HG02571 (cell line): Measurements from ENCODE around the gene TGFB1I1.
"Not testable (repeated sequence)": the region's sequence is repeated elsewhere in the genome, so short reads cannot be mapped to it uniquely, and the experiment has no call there.

ENCODE experiments used
- ATAC-seq: cut with Tn5 transposase; IDR thresholded peaks from one replicate; pipeline ENCODE4 v1.9.1; 2021; ENCODE audit warnings: mild to moderate bottlenecking, moderate library complexity; ENCODE audit not compliant: unreplicated experiment

Gene TGFB1I1

DNA sequence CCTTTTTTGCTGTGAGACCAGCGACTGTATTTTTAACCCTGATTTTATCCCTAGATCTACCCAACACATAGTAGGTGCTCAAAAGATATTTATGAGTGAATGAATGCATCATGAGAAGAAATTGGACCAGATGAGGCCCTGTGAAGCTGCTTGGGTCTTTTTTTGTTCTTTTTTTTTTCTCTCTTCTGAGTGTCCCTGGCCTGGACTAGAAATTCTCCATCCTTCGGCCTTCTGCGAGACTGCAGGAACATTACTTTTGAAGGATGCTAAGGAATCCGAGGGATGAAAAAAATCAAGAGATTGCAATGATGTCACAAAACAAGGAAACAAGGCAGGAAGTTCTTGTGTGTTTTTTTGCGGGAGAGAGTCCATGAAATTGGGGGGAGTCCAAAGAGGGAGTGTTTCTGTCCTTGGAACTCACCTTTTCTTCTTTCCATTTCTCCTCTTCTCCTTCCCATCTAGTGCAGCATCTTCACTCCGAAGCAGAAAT is 36.8 kb downstream of the TGFB1I1 start:
- no peak for ATAC-seq

DNA sequence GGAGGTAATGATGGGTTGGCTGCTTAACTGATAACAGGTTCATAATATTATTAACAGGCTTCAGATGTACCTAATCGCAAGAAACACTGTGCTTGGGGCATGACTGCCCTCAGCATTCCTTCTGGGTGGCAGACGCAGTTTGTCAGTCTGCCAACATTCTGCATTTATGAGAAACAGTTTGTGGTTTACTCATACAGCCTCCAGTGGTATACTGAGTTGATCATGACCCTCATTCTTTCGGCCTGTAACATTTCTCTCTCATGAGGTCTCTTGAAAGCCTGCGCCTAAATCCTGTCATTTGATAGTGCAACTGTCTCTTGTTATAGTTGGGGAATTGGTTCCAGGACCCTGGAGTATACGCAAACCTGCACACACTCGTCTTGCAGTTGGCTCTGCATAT is 41.2 kb downstream of the TGFB1I1 start:
- no peak for ATAC-seq

GRCh38 chr16:31513884-31514283 is 41.9 kb downstream of the TGFB1I1 start:
- no peak for ATAC-seq

DNA sequence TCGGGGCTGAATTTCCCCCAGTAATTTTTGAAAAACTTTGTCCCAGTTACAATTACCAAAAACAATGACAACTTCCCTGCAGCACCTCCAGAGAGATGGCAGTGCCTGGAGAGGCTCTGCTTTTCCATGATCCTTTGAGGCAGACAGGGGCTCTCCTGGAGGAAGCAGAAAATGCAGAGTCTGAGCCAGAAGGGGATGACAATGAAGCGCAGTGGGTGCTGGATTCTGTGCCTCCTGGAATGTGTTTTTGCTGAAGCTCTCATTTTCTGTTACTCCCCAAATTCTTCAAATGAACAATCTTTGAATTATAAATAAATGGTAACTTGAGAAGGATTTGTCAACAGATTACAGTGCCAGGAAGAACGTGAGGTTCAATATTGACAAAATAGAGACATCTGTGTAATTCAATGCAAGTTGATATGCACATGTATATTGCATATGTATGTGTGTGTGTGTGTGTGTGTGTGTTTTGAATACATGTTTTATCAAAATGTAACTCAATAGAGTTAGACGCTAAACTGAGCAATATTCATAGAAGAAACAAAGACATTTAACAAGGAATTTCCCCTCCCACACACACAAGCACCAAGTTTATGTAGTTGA is 45.9 kb downstream of the TGFB1I1 start:
- ATAC-seq, result no peak

- no peak for ATAC-seq
Measured at GRCh38 chr16:31519759-31520431, 47.9 kb downstream of the TGFB1I1 start.

- ATAC-seq, result no peak
Measured at GRCh38 chr16:31521368-31521767, 49.4 kb downstream of the TGFB1I1 start.

GRCh38 chr16:31522071-31522470 is 50.1 kb downstream of the TGFB1I1 start:
- ATAC-seq, result no peak

DNA sequence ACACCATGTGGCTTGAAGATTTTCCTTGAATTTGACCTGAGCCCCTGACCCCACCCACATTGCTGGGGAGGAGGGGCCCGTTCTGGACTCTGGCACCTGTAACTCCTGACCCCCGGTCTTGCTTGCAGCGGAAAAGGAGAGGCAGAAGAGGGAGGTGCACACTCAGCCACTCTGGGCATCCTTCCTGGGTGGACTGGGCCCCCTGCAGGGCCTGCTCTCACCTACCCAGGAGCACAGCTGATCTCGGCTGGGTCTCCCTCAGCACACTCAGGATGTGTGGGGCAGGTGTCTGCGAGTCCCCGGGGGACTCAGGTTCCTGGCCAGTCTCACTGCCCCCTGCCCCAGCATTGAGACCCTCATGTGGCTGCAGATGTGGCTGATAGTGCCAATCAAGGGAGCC is 51.8 kb downstream of the TGFB1I1 start:
- ATAC-seq, result not testable (repeated sequence)

DNA sequence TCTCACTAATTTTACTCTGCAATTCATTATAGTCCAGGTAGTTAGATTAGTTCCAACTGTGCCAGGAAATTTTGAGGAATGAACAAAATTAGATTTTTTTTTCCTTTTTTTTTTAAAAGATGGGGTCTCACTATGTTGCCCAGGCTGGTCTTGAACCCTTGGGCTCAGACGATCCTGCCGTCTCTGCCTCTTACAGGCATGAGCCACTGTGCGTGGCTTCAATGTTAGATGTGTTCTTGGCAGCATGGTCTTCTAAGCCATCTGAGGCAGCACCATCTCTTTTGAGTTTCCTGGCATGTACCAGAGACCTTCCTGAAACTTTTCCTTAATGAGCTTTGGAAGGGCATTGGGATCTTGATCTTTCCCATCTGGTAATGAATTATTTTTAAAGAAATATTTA is 53.2 kb downstream of the TGFB1I1 start:
- no peak for ATAC-seq
